Neuronal stem cell (in vitro differentiated cells): ENCODE measurements around the gene ABLIM2.
A peak's percentile ranks its signal among the peaks of the same experiment; 100 is the strongest.

Experiments
- DNase-seq: peaks from one replicate; pipeline ENCODE4 v3.0.0-alpha.2; 2013; ENCODE audit warnings: low spot score
- H2AFZ ChIP-seq: one replicate; pipeline ENCODE4 v1.6.1; 2013; ENCODE audit warnings: mild to moderate bottlenecking, low read length, inconsistent platforms
- H2AK5ac ChIP-seq: 2 replicates; pipeline ENCODE4 v1.6.1; 2013; ENCODE audit warnings: low read depth, mild to moderate bottlenecking, inconsistent platforms, low read length, moderate library complexity, mixed read lengths
- H2BK120ac ChIP-seq: 2 replicates; pipeline ENCODE4 v1.6.1; 2013; ENCODE audit warnings: low read depth, mild to moderate bottlenecking, inconsistent platforms, low read length, moderate library complexity, mixed read lengths
- H2BK12ac ChIP-seq: one replicate; pipeline ENCODE4 v1.6.1; 2013; ENCODE audit warnings: low read length, inconsistent platforms
- H2BK15ac ChIP-seq: 2 replicates; pipeline ENCODE4 v1.6.1; 2013; ENCODE audit warnings: mild to moderate bottlenecking, low read length, inconsistent platforms, mixed read lengths
- H2BK5ac ChIP-seq: one replicate; pipeline ENCODE4 v1.6.1; 2013; ENCODE audit warnings: inconsistent platforms, mild to moderate bottlenecking, low read length, moderate library complexity
- H3K14ac ChIP-seq: one replicate; pipeline ENCODE4 v1.6.1; 2013; ENCODE audit warnings: low read length, inconsistent platforms
- H3K18ac ChIP-seq: 2 replicates; pipeline ENCODE4 v1.6.1; 2013; ENCODE audit warnings: low read length, inconsistent platforms
- H3K23ac ChIP-seq: 2 replicates; pipeline ENCODE4 v1.6.1; 2013; ENCODE audit warnings: low read depth, mild to moderate bottlenecking, mixed read lengths, low read length, inconsistent platforms; ENCODE audit not compliant: poor library complexity
- H3K27ac ChIP-seq: replicated peaks from 3 replicates; pipeline ENCODE4 v1.5.1; 2013; ENCODE audit warnings: low read length, inconsistent platforms
- H3K27me3 ChIP-seq, 3 experiments: 2 replicates each; pipeline ENCODE4 v1.6.1; 2013; ENCODE audit warnings: low read length in 3 of 3, mild to moderate bottlenecking in 2 of 3, inconsistent platforms in 1 of 3, low read depth in 1 of 3, mixed read lengths in 1 of 3, moderate library complexity in 1 of 3; ENCODE audit not compliant: control insufficient read depth in 3 of 3, insufficient read depth in 3 of 3
- H3K36me3 ChIP-seq, 2 donors: replicated peaks in 1 of 2; 2 replicates each; pipeline ENCODE4 v1.6.1; 2013; ENCODE audit warnings: low read length in 2 of 2; ENCODE audit not compliant: control insufficient read depth in 2 of 2, insufficient read depth in 2 of 2
- H3K4ac ChIP-seq: 2 replicates; pipeline ENCODE4 v1.6.1; 2013; ENCODE audit warnings: inconsistent platforms, mild to moderate bottlenecking, low read length, moderate library complexity
- H3K4me1 ChIP-seq, 2 donors: 1 replicate in 1 of 2; 2 replicates in 1 of 2; pipeline ENCODE4 v1.6.1; 2013; ENCODE audit warnings: low read length in 2 of 2, low read depth in 1 of 2; ENCODE audit not compliant: control insufficient read depth in 2 of 2, insufficient read depth in 1 of 2
- H3K4me2 ChIP-seq: one replicate; pipeline ENCODE4 v1.6.1; 2013; ENCODE audit warnings: mild to moderate bottlenecking, low read length, inconsistent platforms; ENCODE audit not compliant: insufficient read depth, poor library complexity, severe bottlenecking
- H3K4me3 ChIP-seq, 2 donors: 2 replicates each; pipeline ENCODE4 v1.5.1; 2013; ENCODE audit warnings: low read length in 2 of 2, mild to moderate bottlenecking in 2 of 2, inconsistent platforms in 1 of 2, moderate library complexity in 1 of 2
- H3K79me1 ChIP-seq: one replicate; pipeline ENCODE4 v1.6.1; 2013; ENCODE audit warnings: low read depth, mild to moderate bottlenecking, inconsistent platforms, low read length, moderate library complexity
- H3K9ac ChIP-seq: one replicate; pipeline ENCODE4 v1.6.1; 2013; ENCODE audit warnings: mild to moderate bottlenecking, low read depth, low read length, inconsistent platforms; ENCODE audit not compliant: poor library complexity
- H3K9me3 ChIP-seq, 2 donors: replicated peaks in 1 of 2; 2 replicates each; pipeline versions ENCODE3 to v1.6.1; 2013; ENCODE audit warnings: low read length in 2 of 2, mild to moderate bottlenecking in 2 of 2, inconsistent platforms in 1 of 2, low read depth in 1 of 2, mixed read lengths in 1 of 2, moderate library complexity in 1 of 2; ENCODE audit not compliant: control insufficient read depth in 2 of 2, insufficient read depth in 1 of 2
- H4K8ac ChIP-seq: one replicate; pipeline ENCODE4 v1.6.1; 2013; ENCODE audit warnings: low read depth, mild to moderate bottlenecking, inconsistent platforms, low read length, moderate library complexity
- H4K91ac ChIP-seq: one replicate; pipeline ENCODE4 v1.6.1; 2013; ENCODE audit warnings: low read length, low read depth, mild to moderate bottlenecking, inconsistent platforms; ENCODE audit not compliant: poor library complexity
- WGBS, 2 donors: extraction: QIAGEN DNeasy Blood & Tissue Kit; methylation state at CpG; one replicate each; pipeline ENCODE4 v1.1.7; 2013; ENCODE audit warnings: missing lambda C conversion rate in 2 of 2, mixed read lengths in 1 of 2; ENCODE audit not compliant: insufficient read length in 2 of 2, insufficient replicate concordance in 1 of 2; ENCODE audit errors: extremely low coverage in 2 of 2; 5-methylcytosine and 5-hydroxymethylcytosine counted together

The ABLIM2 gene

DNA sequence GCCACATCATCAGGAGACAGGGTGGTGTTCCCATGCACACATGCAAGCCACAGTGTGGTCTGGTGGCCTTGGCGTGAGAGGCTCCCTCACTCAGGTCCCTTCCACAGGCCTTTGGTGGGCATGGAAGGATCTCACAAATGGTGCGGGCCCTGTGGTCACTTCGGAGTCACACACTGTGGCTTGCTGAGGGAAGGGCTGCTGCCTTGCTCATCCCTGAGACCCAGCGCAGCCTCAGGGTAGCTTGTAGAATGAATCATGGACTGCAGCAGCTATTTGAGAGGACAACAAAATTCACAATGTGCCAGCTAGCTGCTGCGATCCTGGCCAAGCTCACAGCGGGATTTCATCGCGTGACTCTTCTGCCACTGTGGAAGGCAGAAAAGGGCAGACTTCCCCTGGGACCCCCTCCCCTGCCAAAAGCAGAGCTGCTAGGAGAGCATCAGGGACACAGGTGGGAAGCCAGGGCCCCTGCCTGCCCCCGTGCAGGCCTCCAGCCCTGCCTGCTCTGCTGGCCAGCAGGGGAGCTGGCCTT lies 106.4 kb downstream of the ABLIM2 start:
- no peak for DNase-seq
- no peak overlapping the region for H4K91ac ChIP-seq
- H2BK12ac ChIP-seq: no peak overlapping the region
- no peak overlapping the region for H3K4me2 ChIP-seq
- no peak overlapping the region for H2BK5ac ChIP-seq
- no peak overlapping the region for H2BK120ac ChIP-seq
- H3K9ac ChIP-seq: no peak overlapping the region
- WGBS, 2 donors: no CpG with 5 or more reads among the region's 9 CpGs
- no peaks in the 10 kb centered on the region for H3K36me3 ChIP-seq
- no peak overlapping the region for H2AFZ ChIP-seq
- peak overlapping the region; percentile 67 for H3K18ac ChIP-seq
- no peak overlapping the region for H3K14ac ChIP-seq
- H3K4me1 ChIP-seq: peaks cover 4 to 11% of the 10 kb centered on the region in 2 donors
- no peak overlapping the region for H3K27ac ChIP-seq
- H3K79me1 ChIP-seq: no peaks in the 10 kb centered on the region
- peaks cover 0 to 4% (median 0%) of the 10 kb centered on the region in 3 experiments for H3K27me3 ChIP-seq
- H2AK5ac ChIP-seq: no peak overlapping the region
- H3K23ac ChIP-seq: no peak overlapping the region
- H4K8ac ChIP-seq: no peak overlapping the region
- no peak overlapping the region for H3K4ac ChIP-seq
- H3K9me3 ChIP-seq: peaks cover 2 to 11% of the 10 kb centered on the region in 2 donors
- no peak overlapping the region for H2BK15ac ChIP-seq
- H3K4me3 ChIP-seq: no peak overlapping the region

DNA sequence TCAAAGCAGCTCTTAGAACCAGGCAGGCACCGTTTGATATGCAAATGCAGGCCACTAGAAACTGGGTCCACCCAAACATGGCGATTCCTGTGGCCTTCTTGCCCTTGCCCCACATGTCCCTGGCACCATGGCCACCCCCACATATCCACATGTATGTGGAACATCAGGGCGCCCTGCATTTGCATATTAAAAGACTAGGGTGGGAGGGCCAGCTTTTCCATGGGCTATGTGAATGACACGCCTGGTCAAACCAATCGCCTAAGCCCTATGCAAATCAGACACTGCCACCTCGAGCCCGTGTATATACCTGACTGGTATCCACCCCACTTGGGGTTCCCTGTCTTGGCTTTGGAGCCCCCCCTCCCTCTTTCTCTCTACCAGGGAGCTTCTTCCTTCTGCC lies 107.0 kb downstream of the ABLIM2 start:
- Histone ChIP-seq H3K79me1 (no peaks in the 10 kb centered on the region), H2AFZ (no peak overlapping the region), H3K4ac (no peak overlapping the region), H3K4me2 (no peak overlapping the region), H4K8ac (no peak overlapping the region), H2BK5ac (no peak overlapping the region), H4K91ac (no peak overlapping the region), H3K23ac (no peak overlapping the region), H3K36me3 (no peaks in the 10 kb centered on the region), H3K4me3 (no peak overlapping the region), H3K9me3 (peaks cover 2 to 11% of the 10 kb centered on the region in 2 donors), H3K27me3 (peaks cover 0 to 7% (median 0%) of the 10 kb centered on the region in 3 experiments), H2BK15ac (no peak overlapping the region), H3K14ac (no peak overlapping the region), H2BK120ac (no peak overlapping the region), H2BK12ac (no peak overlapping the region), H3K4me1 (peaks cover 4 to 11% of the 10 kb centered on the region in 2 donors), H3K18ac (peak overlapping the region; percentile 32), H2AK5ac (no peak overlapping the region), H3K27ac (no peak overlapping the region), H3K9ac (no peak overlapping the region)
- DNase-seq: no peak
- WGBS, 2 donors: no CpG with 5 or more reads among the region's 7 CpGs

DNA sequence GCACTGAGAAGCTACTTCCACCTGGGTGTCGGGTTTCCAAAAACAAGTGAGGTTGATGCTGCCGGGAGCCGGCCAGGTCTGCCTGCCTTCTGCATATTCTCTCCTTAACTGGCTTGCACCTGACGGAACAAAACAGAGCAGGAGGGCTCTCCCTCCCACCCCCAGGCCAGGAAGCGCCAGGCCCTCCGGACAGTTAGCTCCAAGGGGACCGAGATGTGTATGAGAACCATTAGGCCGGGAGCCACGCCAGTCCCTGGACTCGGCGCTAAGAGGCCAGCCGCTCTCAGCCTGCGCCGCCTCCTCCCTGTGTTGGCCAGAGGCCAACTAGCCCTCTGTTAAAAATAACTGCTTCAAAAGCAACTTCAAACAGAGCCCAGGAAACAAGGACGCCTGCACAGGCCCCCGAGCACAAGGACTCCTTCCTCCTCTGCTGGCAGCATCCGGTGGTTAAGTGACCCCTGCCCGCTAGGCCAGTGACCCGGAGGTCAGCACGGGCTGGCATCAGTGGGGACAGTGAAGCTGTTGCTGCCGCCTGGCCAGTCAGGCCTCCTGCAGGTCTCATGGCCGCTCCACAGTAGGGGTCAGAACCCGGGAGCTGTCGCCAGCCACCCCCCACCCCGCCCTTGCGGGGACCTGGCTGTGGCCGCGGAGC lies 107.9 kb downstream of the ABLIM2 start:
- Histone ChIP-seq H3K14ac (no peak overlapping the region), H3K79me1 (no peaks in the 10 kb centered on the region)
- no CpG with 5 or more reads among the region's 28 CpGs for WGBS, 2 donors

GRCh38 chr4:8050180-8050554 lies 108.4 kb downstream of the ABLIM2 start:
- H3K4ac ChIP-seq: no peak overlapping the region
- H4K91ac ChIP-seq: no peak overlapping the region
- H3K27me3 ChIP-seq: peaks cover 0 to 16% (median 0%) of the 10 kb centered on the region in 3 experiments
- no peak overlapping the region for H3K23ac ChIP-seq
- peak overlapping the region; percentile 73 for H2BK120ac ChIP-seq
- no peaks in the 10 kb centered on the region for H3K36me3 ChIP-seq
- no peak overlapping the region for H2AK5ac ChIP-seq
- DNase-seq: no peak
- peaks cover 2 to 8% of the 10 kb centered on the region in 2 donors for H3K9me3 ChIP-seq
- H4K8ac ChIP-seq: no peak overlapping the region
- no peak overlapping the region for H2BK5ac ChIP-seq
- peaks cover 4 to 13% of the 10 kb centered on the region in 2 donors for H3K4me1 ChIP-seq
- peak overlapping the region; percentile 79 for H2AFZ ChIP-seq
- no peaks in the 10 kb centered on the region for H3K79me1 ChIP-seq
- no peak overlapping the region for H3K9ac ChIP-seq
- H3K18ac ChIP-seq: peak overlapping the region; percentile 60
- H2BK15ac ChIP-seq: peak overlapping the region; percentile 5
- no peak overlapping the region for H3K4me2 ChIP-seq
- WGBS, 2 donors: no CpG with 5 or more reads among the region's 4 CpGs
- H3K4me3 ChIP-seq: no peak overlapping the region
- no peak overlapping the region for H3K27ac ChIP-seq
- no peak overlapping the region for H2BK12ac ChIP-seq
- H3K14ac ChIP-seq: no peak overlapping the region

More for the DNA sequence above, 107.9 kb downstream of the ABLIM2 start:
- Histone ChIP-seq H3K23ac (no peak overlapping the region), H3K4ac (no peak overlapping the region), H3K4me1 (peaks cover 4 to 13% of the 10 kb centered on the region in 2 donors), H3K9ac (no peak overlapping the region), H2BK5ac (no peak overlapping the region), H3K36me3 (no peaks in the 10 kb centered on the region), H3K27ac (no peak overlapping the region), H4K91ac (no peak overlapping the region), H3K27me3 (peaks cover 0 to 14% (median 0%) of the 10 kb centered on the region in 3 experiments), H2AFZ (peak overlapping the region; percentile 79), H2BK15ac (peak overlapping the region; percentile 12), H2AK5ac (peak overlapping the region; percentile 38), H3K9me3 (peaks cover 2 to 11% of the 10 kb centered on the region in 2 donors), H3K4me3 (no peak overlapping the region), H2BK120ac (peak overlapping the region; percentile 73), H3K18ac (peak overlapping the region; percentile 15), H3K4me2 (no peak overlapping the region), H2BK12ac (no peak overlapping the region), H4K8ac (no peak overlapping the region)
- DNase-seq: no peak
